Body of pancreas (tissue), 4 donors: ENCODE data around the gene NOL12.

ENCODE experiments used
- CTCF ChIP-seq, 7 experiments: fragments of 450-650 bp in 4 of 7; fragments of 200-600 bp in 3 of 7; sonication (generic) in 3 of 7; IDR thresholded peaks; one replicate each; pipeline ENCODE4 v1.5.1; 2016 to 2019; ENCODE audit warnings: antibody characterized with exemption in 7 of 7
- POLR2A ChIP-seq, 3 donors: fragments of 450-650 bp; IDR thresholded peaks; one replicate each; pipeline ENCODE4 v1.6.1; 2016; ENCODE audit warnings: antibody characterized with exemption in 3 of 3, mild to moderate bottlenecking in 2 of 3

DNA sequence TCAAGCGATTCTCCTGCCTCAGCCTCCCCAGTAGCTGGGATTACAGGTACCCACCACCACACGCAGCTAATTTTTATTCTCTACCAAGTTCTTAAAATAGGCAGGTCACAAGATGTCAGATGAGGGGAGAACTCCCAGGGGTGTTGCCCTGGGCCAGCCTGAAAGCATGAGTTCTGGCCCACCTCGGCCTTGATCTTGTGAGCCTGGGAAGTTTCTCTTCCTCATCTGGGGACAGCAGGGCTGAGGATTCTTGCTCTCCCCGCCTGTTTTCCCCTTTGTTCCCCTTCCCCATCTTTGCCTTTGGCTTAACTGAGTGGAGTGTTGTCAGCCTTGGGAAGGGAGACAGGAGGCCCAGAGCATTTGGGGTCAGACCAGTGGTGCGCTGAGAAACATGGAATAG, 24.1 kb upstream of the NOL12 start:
- TF ChIP-seq CTCF (IDR thresholded peaks at IDR 0.05) (no peak), POLR2A (IDR thresholded peaks at IDR 0.05) (no peak)
